NCI-H2107 treated with DMSO at 0.1 percent for 48 hours (cell line): Measurements from ENCODE around the gene ZFTA.

Source experiments
- DNase-seq: peaks from one replicate; lab custom pipeline; 2025; ENCODE audit not compliant: unreplicated experiment; lab: John Stamatoyannopoulos, UW

Gene ZFTA

DNA sequence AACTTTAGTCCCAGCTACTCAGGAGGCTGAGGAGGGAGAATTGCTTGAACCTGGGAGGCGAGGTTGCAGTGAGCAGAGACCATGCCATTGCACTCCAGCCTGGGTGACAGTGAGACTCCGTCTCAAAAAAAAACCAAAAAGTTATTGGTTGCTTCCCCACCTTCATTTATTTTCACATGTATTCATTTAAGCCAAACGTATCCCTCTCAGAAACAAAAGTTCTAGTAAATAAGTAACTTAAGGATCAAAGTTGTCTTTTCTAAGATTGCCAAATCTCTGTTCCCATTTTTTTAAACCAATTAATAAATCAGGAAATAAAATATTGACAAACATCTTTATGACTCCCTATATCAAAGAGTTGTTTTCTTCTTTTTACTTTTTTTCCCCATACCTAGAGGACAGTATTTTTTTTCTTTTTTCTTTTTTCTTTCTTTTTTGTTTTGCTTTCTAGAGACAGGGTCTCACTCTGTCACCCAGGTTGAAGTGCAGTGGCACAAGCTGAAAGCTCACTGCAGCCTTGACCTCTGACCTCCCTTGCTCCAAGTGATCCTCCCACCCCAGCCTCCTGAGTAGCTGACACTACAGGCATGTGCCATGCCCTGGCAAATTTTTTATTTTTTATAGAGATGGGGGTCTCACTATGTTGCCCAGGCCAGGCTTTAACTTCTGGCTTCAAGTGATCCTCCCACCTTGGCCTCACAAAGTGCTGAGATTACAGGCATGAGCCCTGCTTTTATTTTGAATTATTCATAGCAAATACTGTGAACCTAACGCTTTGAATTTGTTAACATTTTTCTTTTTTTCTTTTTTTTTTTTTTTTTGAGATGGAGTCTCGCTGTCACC lies 11.4 kb downstream of the ZFTA start:
- no peak for DNase-seq

DNA sequence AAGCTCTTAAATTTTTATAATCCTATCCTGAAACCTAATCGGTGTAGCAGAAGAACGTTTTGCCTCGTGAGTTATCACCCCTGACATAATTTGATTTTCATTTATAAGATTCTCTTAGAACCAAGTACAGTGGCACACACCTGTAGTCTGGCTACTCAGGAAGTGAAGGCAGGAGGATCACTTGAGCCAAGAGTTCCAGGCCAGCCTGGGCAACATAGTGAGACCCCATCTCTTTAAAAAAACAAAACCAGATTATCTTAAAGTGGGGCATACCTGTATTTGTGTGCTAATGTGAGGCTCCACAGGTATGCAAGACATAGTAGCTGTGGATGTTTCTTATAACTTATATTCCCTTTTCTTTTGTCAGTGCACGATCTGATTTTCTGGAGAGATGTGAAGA lies 19.0 kb downstream of the ZFTA start:
- DNase-seq = no peak

DNA sequence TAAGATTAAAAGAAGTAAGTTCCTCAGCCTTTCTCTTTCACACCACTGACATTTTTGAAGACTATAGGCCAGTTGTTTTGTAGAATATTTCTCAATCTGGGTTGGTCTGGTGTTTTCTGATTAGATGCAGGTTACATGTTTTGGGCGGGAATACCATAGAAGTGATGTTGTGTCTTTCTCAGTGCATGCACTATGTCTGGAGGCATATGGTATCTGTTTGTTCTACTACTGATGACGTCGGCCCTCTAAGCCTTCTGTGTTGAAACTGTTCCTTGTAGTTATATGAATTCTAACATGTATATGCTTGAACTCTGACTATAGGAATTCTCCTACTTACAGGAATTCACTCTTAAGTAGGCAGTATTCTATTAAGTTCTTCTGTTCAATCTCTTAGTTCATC lies 21.6 kb downstream of the ZFTA start:
- DNase-seq = no peak

DNA sequence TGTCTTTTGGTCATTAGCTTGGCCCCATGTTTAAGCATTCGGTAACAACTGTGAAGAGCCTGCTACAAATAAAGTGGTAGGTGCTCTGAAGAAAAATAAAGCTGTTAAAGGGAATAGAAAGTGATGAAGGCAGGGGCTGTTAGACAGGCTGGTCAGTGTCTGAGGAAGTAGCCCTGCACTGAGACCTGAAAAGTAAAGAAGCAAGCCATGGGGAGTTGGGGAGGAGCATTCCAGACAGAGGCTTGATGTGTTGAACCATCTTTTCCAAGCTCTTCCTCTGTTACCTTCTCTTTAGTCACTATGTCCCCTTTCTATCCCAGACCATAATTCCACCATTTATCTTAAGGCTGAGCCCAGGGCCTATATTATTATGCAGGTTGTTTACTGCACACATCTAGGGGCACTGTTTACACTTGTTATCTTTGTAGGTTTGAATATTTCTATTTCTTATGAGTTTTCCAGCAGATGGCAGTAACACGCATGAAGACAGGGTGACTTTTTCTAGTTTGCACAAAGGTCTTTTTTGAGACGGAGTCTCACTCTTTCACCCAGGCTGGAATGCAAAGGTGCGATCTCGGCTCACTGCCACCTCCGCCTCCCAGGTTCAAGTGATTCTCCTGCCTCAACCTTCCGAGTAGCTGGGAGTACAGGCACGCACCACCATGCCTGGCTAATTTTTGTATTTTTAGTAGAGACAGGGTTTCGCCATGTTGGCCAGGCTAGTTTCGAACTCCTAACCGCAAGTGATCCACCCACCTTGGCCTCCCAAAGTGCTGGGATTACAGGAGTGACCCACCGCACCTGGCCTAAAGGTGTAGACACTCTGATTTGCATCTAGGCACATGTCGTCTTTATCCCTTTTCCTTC lies 23.0 kb downstream of the ZFTA start:
- DNase-seq = no peak

DNA sequence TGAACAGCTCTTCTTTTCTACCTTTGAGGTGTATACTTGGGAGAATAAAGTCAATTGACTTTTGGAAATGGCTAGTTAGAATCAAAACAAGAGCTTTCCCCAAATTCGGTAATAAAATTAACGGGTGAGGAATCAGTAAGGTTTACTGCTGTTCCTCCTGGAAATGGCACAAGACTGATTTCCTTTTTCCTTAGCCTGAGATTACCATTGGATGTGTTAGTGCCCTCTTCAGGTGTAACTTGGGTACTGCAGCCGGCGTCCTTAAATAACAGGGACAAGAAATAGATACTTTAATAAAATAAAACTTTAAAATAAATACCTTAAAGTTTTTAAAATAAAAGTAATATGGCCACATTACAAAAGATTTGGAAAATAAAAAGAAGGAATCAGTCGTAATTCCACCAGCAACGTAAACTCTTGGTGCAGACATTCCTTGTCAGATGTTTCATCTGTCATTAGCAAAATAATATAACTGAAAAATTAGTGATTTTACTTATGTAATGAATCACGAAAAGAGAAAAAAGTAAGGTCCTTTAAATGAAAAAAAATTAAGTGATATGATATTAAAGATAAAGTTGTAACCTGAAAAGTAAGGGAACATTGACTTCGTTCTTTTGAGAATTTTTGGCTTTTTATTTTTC lies 29.7 kb downstream of the ZFTA start:
- peak; percentile 70 for DNase-seq

DNA sequence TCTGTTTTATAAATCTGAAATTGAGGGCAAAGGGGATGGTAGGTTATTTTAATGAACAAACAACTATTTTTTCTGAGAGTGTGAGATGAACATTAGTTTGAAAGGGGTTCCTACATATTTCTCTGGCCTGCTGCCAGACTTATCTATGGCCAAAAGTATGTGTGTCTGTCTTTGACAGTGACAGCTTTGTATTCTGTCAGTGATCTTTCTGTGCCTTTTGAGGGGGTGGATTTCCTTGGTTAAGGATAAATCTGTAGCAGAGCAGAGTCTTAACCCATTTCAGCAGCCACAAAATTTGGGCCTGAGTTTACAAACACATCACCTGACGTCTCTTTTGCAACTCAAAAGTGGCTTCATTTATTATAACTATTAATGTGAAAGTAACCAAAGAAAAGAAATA lies 30.9 kb downstream of the ZFTA start:
- no peak for DNase-seq

DNA sequence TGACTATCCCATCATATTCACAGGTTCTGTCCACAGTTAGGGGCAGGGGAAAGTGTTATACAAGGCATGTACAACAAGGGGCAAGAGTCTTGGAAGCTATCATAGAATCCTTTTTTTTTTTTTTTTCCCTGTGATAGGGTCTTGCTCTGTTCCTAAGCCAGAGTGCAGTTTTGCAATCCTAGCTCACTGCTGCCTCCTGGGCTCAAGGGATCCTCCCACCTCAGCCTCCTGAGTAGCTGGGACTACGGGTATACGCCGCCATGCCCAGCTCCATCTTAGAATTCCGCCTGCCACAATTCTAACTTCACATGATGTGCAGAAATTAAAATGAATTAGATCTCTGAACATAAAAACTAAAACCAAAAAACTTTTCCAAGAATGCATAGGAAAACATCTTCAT lies 31.7 kb downstream of the ZFTA start:
- DNase-seq = no peak

DNA sequence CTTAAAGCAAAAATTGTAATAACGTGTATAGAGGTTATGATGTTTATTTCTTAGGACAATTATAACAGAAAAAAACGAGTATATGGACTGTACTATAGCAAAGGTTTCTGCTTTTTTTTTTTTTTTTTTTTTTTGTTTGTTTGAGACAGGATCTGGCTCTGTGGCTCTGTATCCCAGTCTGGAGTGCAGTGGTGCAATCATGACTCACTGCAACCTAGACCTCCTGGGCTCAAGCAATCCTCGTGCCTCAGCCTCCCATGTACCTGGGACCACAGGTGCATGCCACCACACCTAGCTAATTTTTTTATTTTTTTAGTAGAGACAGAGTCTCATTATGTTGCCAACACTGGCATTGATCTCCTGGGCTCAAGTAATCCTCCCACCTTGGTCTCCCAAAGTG lies 39.2 kb downstream of the ZFTA start:
- no peak for DNase-seq

DNA sequence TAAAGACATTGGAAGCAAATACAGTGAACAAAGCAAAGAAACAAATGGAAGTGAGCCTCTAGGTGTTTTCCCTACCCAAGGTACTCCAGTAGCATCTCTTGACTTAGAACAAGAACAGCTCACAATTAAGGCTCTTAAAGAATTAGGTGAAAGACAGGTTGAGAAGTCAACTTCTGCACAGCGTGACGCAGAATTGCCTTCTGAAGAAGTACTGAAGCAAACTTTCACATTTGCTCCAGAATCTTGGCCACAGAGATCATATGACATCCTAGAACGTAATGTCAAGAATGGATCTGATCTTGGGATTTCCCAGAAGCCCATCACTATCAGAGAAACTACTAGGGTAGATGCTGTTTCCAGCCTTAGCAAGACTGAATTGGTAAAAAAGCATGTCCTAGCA lies 48.0 kb downstream of the ZFTA start:
- no peak for DNase-seq

DNA sequence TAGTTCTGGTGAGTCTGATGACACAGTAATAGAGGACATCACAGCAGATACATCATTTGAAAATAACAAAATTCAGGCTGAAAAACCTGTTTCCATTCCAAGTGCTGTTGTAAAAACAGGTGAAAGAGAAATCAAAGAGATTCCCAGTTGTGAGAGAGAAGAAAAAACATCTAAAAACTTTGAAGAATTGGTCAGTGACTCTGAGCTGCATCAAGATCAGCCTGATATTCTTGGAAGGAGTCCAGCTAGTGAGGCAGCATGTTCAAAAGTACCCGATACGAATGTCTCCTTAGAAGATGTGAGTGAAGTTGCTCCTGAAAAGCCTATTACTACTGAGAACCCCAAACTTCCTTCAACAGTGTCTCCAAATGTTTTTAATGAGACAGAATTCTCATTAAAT lies 48.6 kb downstream of the ZFTA start:
- no peak for DNase-seq

DNA sequence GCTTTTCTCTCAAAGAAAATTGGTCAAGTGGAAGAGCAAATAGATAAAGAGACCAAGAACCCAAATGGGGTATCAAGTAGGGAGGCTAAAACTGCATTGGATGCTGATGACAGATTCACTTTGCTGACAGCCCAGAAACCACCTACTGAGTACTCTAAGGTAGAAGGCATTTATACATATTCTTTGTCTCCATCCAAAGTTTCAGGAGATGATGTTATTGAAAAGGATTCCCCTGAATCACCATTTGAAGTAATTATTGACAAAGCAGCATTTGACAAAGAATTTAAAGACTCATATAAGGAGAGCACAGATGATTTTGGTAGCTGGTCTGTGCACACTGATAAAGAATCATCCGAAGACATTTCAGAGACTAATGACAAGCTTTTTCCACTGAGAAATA lies 49.6 kb downstream of the ZFTA start:
- DNase-seq = no peak
